ENCODE results near the gene HPN.

GRCh38 chr19:35084509-35084762, 42.9 kb downstream of the HPN start:
- no peak for TF ChIP-seq CTCF (IDR thresholded peaks at IDR 0.05)
- no peak for TF ChIP-seq POLR2A (IDR thresholded peaks at IDR 0.05)
